HepG2 (cell line): ENCODE data around the gene LTA4H. TPM values are rescaled to one million over a fixed set of nuclear protein-coding genes. Genes with fewer than 3 reads are reported as not detected.
A peak's percentile ranks its signal among the peaks of the same experiment; 100 is the strongest.

Source experiments
- CEBPG ChIP-seq: IDR thresholded peaks from 2 replicates; pipeline ENCODE4 v1.6.1; 2016
- CREM ChIP-seq, 2 experiments: sonication (generic) in 1 of 2; formaldehyde crosslinking in 1 of 2; IDR thresholded peaks; 2 replicates each; pipeline versions ENCODE4 v1.4.0 to v1.6.1; 2016 to 2020; ENCODE audit warnings: antibody characterized with exemption in 1 of 2, mild to moderate bottlenecking in 1 of 2, missing genetic modification reagents in 1 of 2
- KDM2A ChIP-seq: sonication (generic); formaldehyde crosslinking; IDR thresholded peaks from 2 replicates; pipeline ENCODE4 v1.4.0; 2020; ENCODE audit warnings: low read depth, missing genetic modification reagents, borderline replicate concordance
- NFE2L2 ChIP-seq: fragments of 150-350 bp; IDR thresholded peaks from 2 replicates; pipeline ENCODE4 v1.6.1; 2014; ENCODE audit warnings: low read length
- NFKB2 ChIP-seq: sonication (generic); formaldehyde crosslinking; IDR thresholded peaks from 2 replicates; pipeline ENCODE4 v1.4.0; 2020; ENCODE audit warnings: missing genetic modification reagents, borderline replicate concordance
- RXRA ChIP-seq: sonication (generic); formaldehyde crosslinking; IDR thresholded peaks from 2 replicates; pipeline ENCODE4 v1.5.1; 2020; ENCODE audit warnings: missing genetic modification reagents
- SKIL ChIP-seq: sonication (generic); formaldehyde crosslinking; IDR thresholded peaks from 2 replicates; pipeline ENCODE4 v1.8.0; 2022; ENCODE audit warnings: missing genetic modification reagents, mild to moderate bottlenecking, moderate library complexity, borderline replicate concordance
- SNAPC2 ChIP-seq: sonication (generic); formaldehyde crosslinking; IDR thresholded peaks from 2 replicates; pipeline ENCODE4 v1.8.1; 2022; ENCODE audit warnings: mild to moderate bottlenecking, missing genetic modification reagents
- SOX6 ChIP-seq, 2 experiments: fragments of 450-650 bp in 1 of 2; sonication (generic) in 1 of 2; formaldehyde crosslinking in 1 of 2; IDR thresholded peaks; 2 replicates each; pipeline versions ENCODE4 v1.4.0 to v1.6.1; 2017 to 2020; ENCODE audit warnings: antibody characterized with exemption in 1 of 2, mild to moderate bottlenecking in 1 of 2, missing genetic modification reagents in 1 of 2
- SP1 ChIP-seq, 2 experiments: fragments of 450-650 bp in 1 of 2; sonication (generic) in 1 of 2; formaldehyde crosslinking in 1 of 2; IDR thresholded peaks; 2 replicates each; pipeline versions ENCODE4 v1.4.0 to v1.6.1; 2016 to 2020; ENCODE audit warnings: missing genetic modification reagents in 1 of 2
- SSRP1 ChIP-seq: IDR thresholded peaks from 2 replicates; pipeline ENCODE4 v1.6.1; 2016; ENCODE audit warnings: control low read depth
- THRA ChIP-seq: sonication (generic); formaldehyde crosslinking; IDR thresholded peaks from 2 replicates; pipeline ENCODE4 v1.4.0; 2020; ENCODE audit warnings: missing genetic modification reagents, borderline replicate concordance
- UBTF ChIP-seq: sonication (generic); formaldehyde crosslinking; IDR thresholded peaks from 2 replicates; pipeline ENCODE4 v1.4.0; 2020; ENCODE audit warnings: mild to moderate bottlenecking, missing genetic modification reagents
- ZBTB3 ChIP-seq: sonication (generic); formaldehyde crosslinking; IDR thresholded peaks from 2 replicates; pipeline ENCODE4 v1.4.0; 2020; ENCODE audit warnings: low read depth, mild to moderate bottlenecking, moderate library complexity, missing genetic modification reagents, borderline replicate concordance
- ZBTB38 ChIP-seq: sonication (generic); formaldehyde crosslinking; IDR thresholded peaks from 2 replicates; pipeline ENCODE4 v1.5.1; 2020; ENCODE audit warnings: mild to moderate bottlenecking, missing genetic modification reagents
- ZKSCAN1 ChIP-seq: fragments of 150-350 bp; IDR thresholded peaks from 2 replicates; pipeline ENCODE4 v1.6.1; 2014; ENCODE audit warnings: low read length
- ZKSCAN8 ChIP-seq: IDR thresholded peaks from 2 replicates; pipeline ENCODE4 v1.6.1; 2016; ENCODE audit warnings: borderline replicate concordance, missing genetic modification reagents, missing compliant biosample characterization
- ZMYM2 ChIP-seq: sonication (generic); formaldehyde crosslinking; IDR thresholded peaks from 2 replicates; pipeline ENCODE4 v1.8.0; 2022; ENCODE audit warnings: mild to moderate bottlenecking, missing genetic modification reagents
- ZNF441 ChIP-seq: sonication (generic); formaldehyde crosslinking; IDR thresholded peaks from 2 replicates; pipeline ENCODE4 v1.7.0; 2021; ENCODE audit warnings: missing genetic modification reagents, borderline replicate concordance
- ZNF503 ChIP-seq: sonication (generic); formaldehyde crosslinking; IDR thresholded peaks from 2 replicates; pipeline ENCODE4 v1.4.0; 2020; ENCODE audit warnings: missing genetic modification reagents
- ZNF607 ChIP-seq: sonication (generic); formaldehyde crosslinking; IDR thresholded peaks from 2 replicates; pipeline ENCODE4 v1.5.1; 2020; ENCODE audit warnings: missing genetic modification reagents, mild to moderate bottlenecking, borderline replicate concordance
- ZNF792 ChIP-seq: IDR thresholded peaks from 2 replicates; pipeline ENCODE4 v1.6.1; 2016
- ZSCAN9 ChIP-seq: IDR thresholded peaks from 2 replicates; pipeline ENCODE4 v1.6.1; 2016; ENCODE audit warnings: borderline replicate concordance
- polyA plus RNA-seq, 8 experiments: library from polyadenylated mRNA; depleted of rRNA in 3 of 8; stranded (reverse) in 7 of 8; unstranded in 1 of 8; fragments of >200 nt; fragmentation: Illumina TruSeq in 4 of 8; extraction: Trizol in 4 of 8; gene quantifications; 2 replicates each; pipeline versions ENCODE4 v1.2.1 to v1.2.3, GENCODE V29; 2011 to 2016; ENCODE audit warnings: low read depth in 4 of 8, missing spikeins in 1 of 8, mixed read lengths in 1 of 8; ENCODE audit not compliant: insufficient read depth in 1 of 8
- total RNA-seq, 5 experiments: library from RNA; depleted of rRNA; stranded (reverse); fragments of >200 nt; fragmentation: Illumina TruSeq; extraction: Trizol; gene quantifications; 2 replicates each; pipeline ENCODE4 v1.2.3, GENCODE V29; 2016; ENCODE audit warnings: low read depth in 1 of 5

LTA4H gene
- total and polyA plus RNA-seq, 2 of the 13 experiments (the other 11 are each of a cell fraction or from before 2014, with no cell fraction given): 87.5 to 90.4 TPM

GRCh38 chr12:95976416-95976832, 59.0 kb downstream of the LTA4H start (continued):
- no peak for TF ChIP-seq ZBTB3 (CRISPR knock-in tag)
- TF ChIP-seq ZMYM2: peak; percentile 39; the same call in 1 of the 2 replicates
- TF ChIP-seq CEBPG (CRISPR knock-in tag): peak; percentile 88
- TF ChIP-seq THRA (CRISPR knock-in tag): peak; percentile 80; the same call in 1 of the 2 replicates
- peak; percentile 68 for TF ChIP-seq CREM (IDR thresholded peaks at IDR 0.05)
- TF ChIP-seq CREM (CRISPR knock-in tag; IDR thresholded peaks at IDR 0.05): no peak
- TF ChIP-seq ZNF441: 0 out of 2 replicates have a peak, but pooled peaks have one; percentile 51
- peak; percentile 87 for TF ChIP-seq RXRA (CRISPR knock-in tag)
- no peak; the same call in 1 of the 2 replicates for TF ChIP-seq ZKSCAN8 (CRISPR knock-in tag)
- TF ChIP-seq ZNF792 (CRISPR knock-in tag): 0 out of 2 replicates have a peak, but pooled peaks have one; percentile 55
- TF ChIP-seq ZNF503 (CRISPR knock-in tag): peak; percentile 52; the same call in 1 of the 2 replicates
- no peak for TF ChIP-seq SP1 (IDR thresholded peaks at IDR 0.05)
- TF ChIP-seq SP1 (CRISPR knock-in tag; IDR thresholded peaks at IDR 0.05): no peak
- peak; percentile 33; the same call in 1 of the 2 replicates for TF ChIP-seq ZNF607 (CRISPR knock-in tag)
- peak; percentile 48 for TF ChIP-seq SKIL (CRISPR knock-in tag)
- peak; percentile 63; the same call in 1 of the 2 replicates for TF ChIP-seq ZSCAN9
- no peak for TF ChIP-seq SOX6 (IDR thresholded peaks at IDR 0.05)
- peak; percentile 86 for TF ChIP-seq SOX6 (CRISPR knock-in tag; IDR thresholded peaks at IDR 0.05)
- no peak for TF ChIP-seq NFE2L2
- peak; percentile 62; the same call in 1 of the 2 replicates for TF ChIP-seq ZBTB38 (CRISPR knock-in tag)
- TF ChIP-seq UBTF (CRISPR knock-in tag): peak; percentile 55
- peak; percentile 68; the same call in 1 of the 2 replicates for TF ChIP-seq SNAPC2 (CRISPR knock-in tag)
- TF ChIP-seq KDM2A (CRISPR knock-in tag): peak; percentile 36; the same call in 1 of the 2 replicates
- TF ChIP-seq ZKSCAN1: no peak
- no peak for TF ChIP-seq NFKB2 (CRISPR knock-in tag)
- TF ChIP-seq SSRP1: peak; percentile 58; the same call in 1 of the 2 replicates
